Lower leg skin (tissue), 4 donors: ENCODE measurements around the gene HS3ST6. TPM values are rescaled to one million over a fixed set of nuclear protein-coding genes. Genes with fewer than 3 reads are reported as not detected.
"Not testable (repeated sequence)": the region's sequence is repeated elsewhere in the genome, so short reads cannot be mapped to it uniquely, and the experiment has no call there.

Source experiments
- DNase-seq, 2 donors: peaks; one replicate each; pipeline ENCODE4 v3.0.0-alpha.2; 2019; ENCODE audit warnings: low spot score in 2 of 2
- H3K4me3 ChIP-seq: fragments of 200-600 bp; sonication (generic); 2 replicates; pipeline ENCODE4 v1.5.1; 2017; ENCODE audit warnings: mild to moderate bottlenecking, low read depth; ENCODE audit not compliant: poor library complexity, severe bottlenecking
- CTCF ChIP-seq, 3 donors: fragments of 450-650 bp; IDR thresholded peaks; one replicate each; pipeline ENCODE4 v1.5.1; 2016; ENCODE audit warnings: antibody characterized with exemption in 3 of 3, mild to moderate bottlenecking in 3 of 3, moderate library complexity in 2 of 3
- POLR2A ChIP-seq, 2 donors: fragments of 450-650 bp; IDR thresholded peaks; one replicate each; pipeline ENCODE4 v1.6.1; 2016 to 2017; ENCODE audit warnings: antibody characterized with exemption in 2 of 2, mild to moderate bottlenecking in 1 of 2, moderate library complexity in 1 of 2
- WGBS, 2 donors: methylation state at CpG; one replicate each; pipeline ENCODE4 v1.1.5; 2018; 5-methylcytosine and 5-hydroxymethylcytosine counted together
- intact Hi-C: fragments of 100-400 bp; cut with DNase I; formaldehyde crosslinking; loops from one replicate; pipeline ENCODE4 v1.15.0; 2023; ENCODE audit warnings: low total_unique reads
- total RNA-seq, 4 donors: library from RNA; depleted of rRNA; stranded (reverse); fragments of >200 nt; gene quantifications; one replicate each; pipeline ENCODE4 v1.1.0, GENCODE V29; 2016

HS3ST6 gene
- total RNA-seq, 4 donors from 2014 or later = 103 to 153 (median 120) TPM

- H3K4me3 ChIP-seq = no peak overlapping the region
- intact Hi-C loops = no loop called here
- TF ChIP-seq CTCF (IDR thresholded peaks at IDR 0.05) (no peak), POLR2A (IDR thresholded peaks at IDR 0.05) (no peak)
- 55 to 57% methylated on average over 11 of the region's 11 CpGs for WGBS, 2 donors
- peak in 1 of 2 donors; percentile 53 for DNase-seq
Observed at GRCh38 chr16:1877804-1878203, 40.4 kb downstream of the HS3ST6 start.

DNA sequence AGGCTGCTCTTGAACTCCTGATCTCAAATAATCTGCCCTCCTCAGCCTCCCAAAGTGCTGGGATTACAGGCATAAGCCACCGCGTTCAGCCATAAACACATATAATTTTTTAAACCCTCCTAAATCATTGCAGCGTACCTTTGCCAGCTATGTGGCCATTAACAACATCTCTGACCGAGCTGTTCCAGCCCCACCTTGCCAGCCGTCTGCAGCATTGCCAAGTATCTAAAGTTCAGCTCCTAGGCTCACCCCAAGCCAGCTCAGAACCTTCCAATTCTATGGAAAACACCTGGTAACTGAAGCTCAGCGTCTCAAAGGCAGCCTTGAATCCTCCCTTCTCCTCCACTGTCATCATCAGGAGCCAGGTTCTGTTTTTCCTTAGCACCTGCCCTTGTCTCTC, 41.1 kb downstream of the HS3ST6 start:
- WGBS, 2 donors = 37 to 57% methylated on average over 6 of the region's 6 CpGs
- intact Hi-C loops = no loop called here
- no peak overlapping the region for H3K4me3 ChIP-seq
- no peak for TF ChIP-seq CTCF (IDR thresholded peaks at IDR 0.05)
- no peak for TF ChIP-seq POLR2A (IDR thresholded peaks at IDR 0.05)
- DNase-seq = no peak

GRCh38 chr16:1876468-1876867, 41.7 kb downstream of the HS3ST6 start:
- H3K4me3 ChIP-seq = no peak overlapping the region
- DNase-seq = no peak
- TF ChIP-seq CTCF (IDR thresholded peaks at IDR 0.05) (no peak), POLR2A (IDR thresholded peaks at IDR 0.05) (no peak)
- WGBS, 2 donors = 82 to 83% methylated on average over 7 of the region's 7 CpGs
- intact Hi-C loops = no loop called here

DNA sequence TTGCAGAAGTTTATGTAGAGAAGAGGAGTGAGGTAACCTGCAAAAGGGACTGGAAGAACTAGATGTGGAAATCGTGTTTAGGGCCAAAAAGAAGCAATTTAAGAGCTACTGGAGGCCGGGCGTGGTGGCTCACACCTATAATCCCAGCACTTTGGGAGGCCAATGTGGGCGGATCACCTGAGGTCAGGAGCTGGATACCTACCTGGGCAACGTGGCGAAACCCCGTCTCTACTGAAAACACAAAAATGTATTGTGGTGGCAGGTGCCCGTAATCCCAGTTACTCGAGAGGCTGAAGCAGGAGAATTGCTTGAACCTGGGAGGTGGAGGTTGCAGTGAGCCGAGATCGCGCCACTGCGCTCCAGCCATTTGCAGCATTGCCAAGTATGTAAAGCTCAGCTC, 42.1 kb downstream of the HS3ST6 start:
- 87% methylated on average over 13 of the region's 13 CpGs for WGBS, 2 donors
- H3K4me3 ChIP-seq, intact Hi-C loops, DNase-seq: not testable (repeated sequence)

GRCh38 chr16:1874854-1875253, 43.4 kb downstream of the HS3ST6 start:
- no peak overlapping the region for H3K4me3 ChIP-seq
- DNase-seq = peak in 1 of 2 donors; percentile 42
- 67% methylated on average over 6 of the region's 6 CpGs for WGBS, 2 donors
- no peak for TF ChIP-seq CTCF (IDR thresholded peaks at IDR 0.05)
- no peak for TF ChIP-seq POLR2A (IDR thresholded peaks at IDR 0.05)
- intact Hi-C loops = no loop called here

DNA sequence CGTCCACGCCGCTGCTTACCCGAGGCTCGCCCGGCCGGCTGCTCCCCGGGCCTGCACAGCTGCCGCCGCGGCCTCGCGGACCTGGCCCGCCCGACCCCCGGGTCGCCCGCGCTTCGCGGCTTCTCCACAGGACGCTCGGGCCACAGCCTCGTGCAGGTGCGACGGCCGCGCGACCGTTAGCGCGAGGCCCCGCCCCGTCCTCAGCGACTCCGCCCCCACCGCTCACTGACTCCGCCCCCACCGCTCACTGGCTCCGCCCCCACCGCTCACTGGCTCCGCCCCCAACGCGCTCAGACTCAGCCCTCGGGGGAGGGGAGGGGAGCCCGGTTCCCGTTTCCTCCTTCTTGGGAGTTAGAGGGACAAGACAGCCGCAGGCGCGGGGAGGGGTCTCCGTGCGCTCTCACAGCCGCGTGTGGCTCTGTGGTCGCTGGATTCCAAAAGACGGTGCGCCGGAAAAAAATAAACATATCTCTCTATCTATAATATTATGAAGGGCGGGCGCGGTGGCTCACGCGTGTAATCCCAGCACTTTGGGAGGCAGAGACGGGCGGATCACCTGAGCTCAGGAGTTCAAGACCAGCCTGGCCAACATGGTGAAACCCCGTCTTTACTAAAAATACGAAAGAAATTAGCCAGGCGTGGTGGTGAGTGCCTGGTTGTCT, 46.1 kb downstream of the HS3ST6 start, which contains the start of gene MEIOB:
MEIOB (minus strand) TSS at position 191 of the 662 bp plus-strand sequence. CDS start 3,989 bp downstream, outside the sequence.
- intact Hi-C loops = no loop called here
- WGBS, 2 donors = 4 to 7% methylated on average over 20 to 31 of the region's 68 CpGs
- H3K4me3 ChIP-seq = no peak within 1 kb of the TSS
- DNase-seq = peak in 1 of 2 donors; percentile 82
- TF ChIP-seq POLR2A (IDR thresholded peaks at IDR 0.05) (no peak), CTCF (IDR thresholded peaks at IDR 0.05) (no peak)
